Measurements from ENCODE around the gene NUTF2. TPM values are rescaled to one million over a fixed set of nuclear protein-coding genes. Genes with fewer than 3 reads are reported as not detected.

Gene NUTF2
- total and polyA plus RNA-seq, 10 of the 15 experiments (the other 5 are each of a cell fraction or from before 2014, with no cell fraction given): 116 to 342 (median 202) TPM

DNA sequence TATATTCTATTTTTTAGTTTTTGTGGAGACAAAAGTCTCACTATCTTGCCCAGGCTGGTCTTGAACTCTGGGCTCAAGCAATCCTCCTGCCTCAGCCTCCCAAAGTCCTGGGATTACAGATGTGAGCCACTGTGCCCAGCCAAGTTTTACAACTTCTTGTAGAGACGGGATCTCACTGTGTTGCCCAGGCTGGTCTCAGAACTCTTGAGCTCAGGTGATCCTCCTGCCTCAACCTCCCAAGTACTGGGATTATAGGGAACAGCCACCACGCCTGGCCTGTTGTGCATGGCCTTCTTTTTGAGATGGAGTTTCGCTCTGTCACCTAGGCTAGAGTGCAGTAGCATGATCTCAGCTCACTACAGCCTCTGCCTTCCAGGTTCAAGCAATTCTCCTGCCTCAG is 6.9 kb downstream of the NUTF2 start (continued):
- TF ChIP-seq BCL3 (IDR thresholded peaks at IDR 0.05; ENCODE audit: borderline replicate concordance, insufficient read depth, low read depth, low read length, poor library complexity, severe bottlenecking) (no peak), CBX5 (IDR thresholded peaks at IDR 0.05; ENCODE audit: low read depth) (no peak), MEF2A (IDR thresholded peaks at IDR 0.05; ENCODE audit: insufficient read depth, low read depth, low read length) (no peak), NR2C1 (IDR thresholded peaks at IDR 0.05) (no peak), NFIC (IDR thresholded peaks at IDR 0.05; ENCODE audit: low read depth, low read length) (no peak)

GRCh38 chr16:67855789-67856188 is 9.1 kb downstream of the NUTF2 start:
- H3K36me3 ChIP-seq (ENCODE audit: control insufficient read depth in 2 of 2, insufficient read depth in 2 of 2, low read length in 1 of 2): peaks cover 4% of the 10 kb centered on the region in 2 experiments; a peak in 3 of 4 replicates
- peaks cover 56% of the 10 kb centered on the region for H3K79me2 ChIP-seq (ENCODE audit: control insufficient read depth, insufficient read depth, low read length)
- POLR2A ChIA-PET: interaction anchor here (1.0 to 1.3 kb wide), 2 partner anchors 9 to 163 kb away, joined by 3 to 4 read pairs; partner anchors contain the start of genes CENPT and NUTF2
- DNase-seq (ENCODE audit: low read depth, low spot score): no peak
- no TSS peak for BruUV-seq (replicated peaks)
- no peak overlapping the region for H3K27ac ChIP-seq (ENCODE audit: control insufficient read depth, insufficient read depth)
- no peaks in the 10 kb centered on the region for H3K27me3 ChIP-seq (replicated peaks in 1 of 2; ENCODE audit: control insufficient read depth in 2 of 2, insufficient read depth in 2 of 2, low read length in 1 of 2)
- RAD21 ChIA-PET (ENCODE audit: unreplicated experiment): interaction anchor here (0.6 to 1.3 kb wide), 2 partner anchors 11 to 56 kb away, joined by 3 to 4 read pairs; no protein-coding TSS in a partner anchor
- no peak overlapping the region for H3K4me2 ChIP-seq (ENCODE audit: control insufficient read depth, insufficient read depth)
- no peaks in the 10 kb centered on the region for H3K4me1 ChIP-seq (ENCODE audit: control insufficient read depth, insufficient read depth, low read length)
- ATAC-seq: no peak
- intact Hi-C loops (cut with micrococcal nuclease; ENCODE audit: unreplicated experiment): no loop called here
- H3K4me3 ChIP-seq: no peak overlapping the region
- SMC1A ChIA-PET (ENCODE audit: uncharacterized antibody, unreplicated experiment): interaction anchor here (1.0 to 1.1 kb wide), 2 partner anchors 18 to 39 kb away, joined by 3 read pairs; no protein-coding TSS in a partner anchor
- TF ChIP-seq BCL11A (IDR thresholded peaks at IDR 0.05; ENCODE audit: low read depth, low read length) (no peak), SMARCA5 (IDR thresholded peaks at IDR 0.05) (no peak), STAT1 (conservative IDR thresholded peaks at IDR 0.05) (no peak), NFYA (IDR thresholded peaks at IDR 0.05; ENCODE audit: borderline replicate concordance, low read depth, low read length) (no peak), SREBF1 (IDR thresholded peaks at IDR 0.05; ENCODE audit: low read length) (no peak), POLR2A (IDR thresholded peaks at IDR 0.05; ENCODE audit: low read depth, low read length) (no peak), SUZ12 (IDR thresholded peaks at IDR 0.05; ENCODE audit: unreplicated experiment) (no peak), CBX5 (IDR thresholded peaks at IDR 0.05; ENCODE audit: low read depth) (no peak), ZBED1 (IDR thresholded peaks at IDR 0.05; ENCODE audit: borderline replicate concordance) (no peak), REST (IDR thresholded peaks at IDR 0.05; ENCODE audit: low read depth, low read length) (no peak), YY1 (IDR thresholded peaks at IDR 0.05; ENCODE audit: low read depth, low read length) (no peak), SP1 (IDR thresholded peaks at IDR 0.05; ENCODE audit: low read depth, low read length) (no peak), FOXK2 (IDR thresholded peaks at IDR 0.05) (no peak), TBL1XR1 (IDR thresholded peaks at IDR 0.05; ENCODE audit: low read depth, low read length) (no peak), CHD1 (IDR thresholded peaks at IDR 0.05; ENCODE audit: low read depth, low read length) (no peak)
- TF ChIP-seq, protein P1, sequence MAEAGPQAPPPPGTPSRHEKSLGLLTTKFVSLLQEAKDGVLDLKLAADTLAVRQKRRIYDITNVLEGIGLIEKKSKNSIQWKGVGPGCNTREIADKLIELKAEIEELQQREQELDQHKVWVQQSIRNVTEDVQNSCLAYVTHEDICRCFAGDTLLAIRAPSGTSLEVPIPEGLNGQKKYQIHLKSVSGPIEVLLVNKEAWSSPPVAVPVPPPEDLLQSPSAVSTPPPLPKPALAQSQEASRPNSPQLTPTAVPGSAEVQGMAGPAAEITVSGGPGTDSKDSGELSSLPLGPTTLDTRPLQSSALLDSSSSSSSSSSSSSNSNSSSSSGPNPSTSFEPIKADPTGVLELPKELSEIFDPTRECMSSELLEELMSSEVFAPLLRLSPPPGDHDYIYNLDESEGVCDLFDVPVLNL (IDR thresholded peaks at IDR 0.05; ENCODE audit: low read depth, low read length): no peak
- H3K9ac ChIP-seq (ENCODE audit: control insufficient read depth, insufficient read depth, low read length): no peak overlapping the region
- FAIRE-seq: no peak
- no peaks in the 10 kb centered on the region for H3K9me3 ChIP-seq (replicated peaks; ENCODE audit: control insufficient read depth, insufficient read depth, low read length)
- in situ Hi-C loops (cut with MboI): no loop called here
- CTCF ChIA-PET: interaction anchor here (0.6 to 1.3 kb wide), 2 partner anchors 16 to 39 kb away, joined by 3 read pairs; no protein-coding TSS in a partner anchor
- 72% methylated on average over 10 of the region's 10 CpGs for WGBS (ENCODE audit: insufficient coverage, insufficient replicate concordance, low lambda C conversion rate, missing lambda C conversion rate)
- no peaks in the 10 kb centered on the region for H4K20me1 ChIP-seq (ENCODE audit: control insufficient read depth, insufficient read depth)
- no peak overlapping the region for H2AFZ ChIP-seq (ENCODE audit: control insufficient read depth, low read depth, low read length)

Measured in GM12878 (cell line).